Right kidney (tissue), 1 donor: ENCODE measurements around the gene DCLRE1C.
"Not testable (repeated sequence)": the region's sequence is repeated elsewhere in the genome, so short reads cannot be mapped to it uniquely, and the experiment has no call there.

Experiments
- DNase-seq: peaks from one replicate; pipeline ENCODE4 v3.0.0-alpha.2; 2016

DCLRE1C gene

DNA sequence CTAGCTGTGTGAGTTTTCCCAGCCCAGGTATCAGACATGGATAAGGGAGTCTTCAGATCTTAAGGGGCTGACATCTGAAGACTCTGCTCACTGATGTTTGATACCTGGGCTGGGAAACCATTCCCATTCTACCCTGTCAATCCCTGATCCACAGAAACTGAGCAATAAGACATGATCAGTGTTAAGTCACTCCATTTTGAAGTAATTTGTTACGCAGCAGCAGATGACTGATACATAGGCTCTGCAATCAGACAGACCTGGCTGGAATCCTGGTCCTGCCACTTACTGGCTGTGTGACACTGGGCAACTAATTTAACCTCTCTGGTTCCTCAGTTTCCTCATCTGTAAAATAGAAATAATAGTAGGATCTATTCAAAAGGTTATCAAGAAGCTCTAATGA lies 6.6 kb downstream of the DCLRE1C start:
- DNase-seq = no peak

DNA sequence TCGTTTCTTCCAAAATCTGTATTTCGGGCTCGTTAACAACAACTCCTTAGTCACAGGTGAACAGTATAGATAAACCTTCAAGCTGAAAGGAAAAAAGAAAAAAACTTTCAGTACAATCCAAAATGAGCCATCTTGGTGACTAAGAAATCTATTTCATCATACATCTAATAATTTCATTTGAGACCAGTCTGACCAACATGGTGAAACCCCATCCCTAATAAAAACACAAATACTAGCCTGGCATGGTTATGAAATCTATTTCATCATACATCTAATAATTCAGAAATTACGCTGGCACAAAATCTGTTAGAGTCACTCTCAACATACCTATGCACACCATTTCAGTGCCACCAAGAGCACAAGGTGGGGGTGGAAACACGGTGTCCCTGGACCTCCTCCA lies 8.8 kb downstream of the DCLRE1C start:
- no peak for DNase-seq

DNA sequence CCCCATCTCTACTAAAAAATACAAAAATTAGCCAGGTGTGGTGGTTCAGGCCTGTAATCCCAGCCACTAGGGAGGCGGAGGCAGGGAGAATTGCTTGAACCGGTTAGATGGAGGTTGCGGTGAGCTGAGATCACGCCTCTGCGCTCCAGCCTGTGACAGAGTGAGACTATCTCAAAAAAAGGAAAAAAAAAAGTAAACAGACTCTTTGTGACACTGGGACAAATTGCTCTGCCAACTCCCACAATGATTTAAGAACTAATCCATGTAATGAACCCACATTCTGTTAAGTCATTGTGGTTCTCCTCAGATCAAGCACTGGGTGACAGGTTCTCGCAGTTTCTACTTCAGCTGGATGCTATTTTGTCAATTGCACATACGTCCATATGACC lies 11.0 kb downstream of the DCLRE1C start:
- DNase-seq = not testable (repeated sequence)

DNA sequence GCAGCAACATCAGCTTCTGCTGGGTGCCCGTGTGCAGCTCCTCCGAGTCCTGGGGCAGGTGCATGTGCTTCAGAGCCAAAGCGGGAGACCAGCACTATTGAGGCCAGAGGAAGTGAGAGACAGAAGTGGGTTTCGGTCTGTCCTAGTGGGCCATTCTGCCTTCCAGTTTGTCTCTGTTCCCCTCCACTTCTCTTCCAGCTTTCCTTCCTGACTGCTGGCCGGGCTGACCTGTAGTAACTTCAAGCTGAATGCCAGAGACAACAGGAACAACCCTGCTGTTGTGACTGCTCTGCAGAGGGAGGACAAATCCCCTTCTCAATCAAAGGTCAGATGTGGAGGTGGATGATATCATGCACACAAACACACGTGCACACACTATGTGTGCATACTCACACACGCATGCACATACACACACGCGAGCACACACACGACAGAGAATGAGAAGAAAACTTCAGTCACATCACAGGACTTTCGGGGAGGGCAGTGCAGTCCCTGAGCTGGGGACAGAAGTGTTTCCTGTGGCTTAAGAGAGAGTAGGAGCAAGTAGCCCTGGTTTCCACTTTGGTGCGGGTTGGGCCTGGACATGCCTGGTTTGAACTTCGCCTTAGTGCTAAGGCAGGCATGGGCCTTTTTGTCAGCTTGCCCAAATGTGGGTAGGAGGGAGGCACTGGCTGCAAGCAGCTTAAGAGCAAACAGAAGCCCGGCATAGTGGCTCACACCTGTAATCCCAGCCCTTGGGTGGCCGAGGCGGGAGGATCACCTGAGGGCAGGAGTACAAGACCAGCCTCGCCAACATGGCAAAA lies 11.5 kb downstream of the DCLRE1C start:
- DNase-seq = not testable (repeated sequence)

DNA sequence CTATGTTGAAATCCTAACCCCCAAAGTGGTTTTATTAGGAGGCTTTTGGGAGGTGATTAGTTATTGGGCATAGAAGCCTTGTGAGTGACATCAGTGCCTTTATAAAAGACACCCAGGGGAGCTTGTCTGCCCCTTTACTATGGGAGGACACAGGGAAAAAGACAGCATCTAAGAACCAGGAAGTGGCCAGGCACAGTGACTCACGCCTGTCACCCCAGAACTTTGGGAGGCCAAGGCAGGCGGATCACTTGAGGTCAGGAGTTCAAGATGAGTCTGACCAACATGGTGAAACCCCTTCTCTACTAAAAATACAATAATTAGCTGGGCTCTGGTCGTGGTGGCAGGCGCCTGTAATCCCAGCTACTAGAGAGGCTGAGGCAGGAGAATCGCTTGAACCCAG lies 14.9 kb downstream of the DCLRE1C start:
- not testable (repeated sequence) for DNase-seq

DNA sequence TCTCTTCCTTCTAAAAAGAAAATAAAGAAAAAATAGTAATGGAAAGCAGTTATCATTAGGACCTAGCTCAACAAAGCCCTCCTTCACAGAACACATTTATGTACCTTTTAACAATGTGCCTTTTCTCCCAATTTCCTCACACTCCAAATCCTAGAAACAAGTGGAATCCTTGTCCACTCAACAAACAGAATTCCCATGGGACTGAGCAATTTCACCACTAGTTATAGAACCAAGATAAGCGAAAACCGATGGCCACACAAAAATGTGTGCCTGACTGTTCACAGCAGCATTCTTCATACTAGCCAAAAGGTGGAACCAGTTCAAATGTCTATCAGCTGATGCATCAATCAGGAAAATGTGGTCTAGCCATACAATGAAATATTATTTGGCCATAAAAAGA lies 17.3 kb downstream of the DCLRE1C start:
- no peak for DNase-seq

DNA sequence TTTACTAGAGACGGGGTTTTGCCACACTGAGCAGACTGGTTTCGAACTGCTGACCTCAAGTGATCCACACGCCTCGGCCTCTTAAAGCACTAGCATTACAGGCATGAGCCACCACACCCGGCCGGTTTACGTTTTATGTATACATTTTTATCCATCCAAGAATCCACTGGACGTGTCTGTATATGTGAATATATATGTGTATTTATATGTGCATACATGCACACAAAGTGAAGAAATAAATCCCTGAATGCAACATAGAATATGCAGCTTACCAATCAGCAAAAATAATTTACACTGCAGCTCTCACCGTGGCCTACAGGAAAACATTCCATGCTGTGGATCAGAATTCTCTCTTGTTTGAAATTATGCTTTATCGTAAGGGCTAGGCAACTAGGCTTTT lies 23.3 kb downstream of the DCLRE1C start:
- DNase-seq = no peak

DNA sequence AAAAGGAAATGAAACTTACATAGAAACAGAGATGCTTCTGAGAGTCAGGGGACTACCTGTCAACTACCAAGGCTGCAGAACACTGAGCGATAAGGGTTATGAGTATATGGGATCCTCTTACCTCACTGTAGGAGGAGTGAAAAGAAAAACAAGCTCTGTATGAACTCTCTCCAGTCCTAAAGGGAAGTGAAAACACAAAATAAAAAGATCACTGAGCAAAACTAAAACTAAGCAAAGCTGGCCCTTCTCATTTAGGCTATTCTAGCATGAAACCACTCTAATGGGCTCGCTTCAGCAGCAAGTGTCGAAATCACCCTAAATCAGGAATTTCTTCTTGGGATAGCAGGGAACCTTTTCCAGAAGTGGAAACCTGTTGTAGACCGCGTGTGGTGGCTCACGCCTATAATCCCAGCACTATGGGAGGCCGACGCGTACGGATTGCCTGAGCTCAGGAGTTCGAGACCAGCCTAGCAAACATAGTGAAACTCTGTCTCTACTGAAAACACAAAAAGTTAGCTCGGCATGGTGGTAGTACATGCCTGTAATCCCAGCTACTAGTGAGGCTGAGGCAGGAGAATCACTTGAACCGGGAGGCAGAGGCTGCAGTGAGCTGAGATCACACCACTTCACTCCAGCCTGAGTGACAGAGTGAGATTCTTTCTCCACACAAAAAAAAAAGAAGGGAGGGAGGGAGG lies 27.0 kb downstream of the DCLRE1C start:
- DNase-seq = no peak

DNA sequence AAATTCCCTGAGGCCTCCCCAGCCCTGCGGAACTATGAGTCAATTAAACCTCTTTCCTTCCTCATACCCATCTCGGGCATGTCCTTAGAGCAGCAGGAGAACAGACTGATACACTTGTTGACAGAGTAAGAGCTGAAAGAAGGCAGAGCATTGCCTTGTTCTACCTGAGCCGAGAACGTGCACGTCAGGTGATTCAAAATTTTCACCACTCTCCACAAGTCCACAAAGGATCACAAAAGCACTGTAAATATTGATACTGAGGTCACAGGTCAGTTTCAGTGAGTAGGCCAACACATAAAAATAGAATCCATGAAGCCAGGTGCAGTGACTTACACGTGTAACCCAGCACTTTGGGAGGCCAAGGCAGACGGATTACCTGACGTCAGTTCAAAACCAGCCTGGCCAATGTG lies 27.8 kb downstream of the DCLRE1C start:
- DNase-seq = no peak

DNA sequence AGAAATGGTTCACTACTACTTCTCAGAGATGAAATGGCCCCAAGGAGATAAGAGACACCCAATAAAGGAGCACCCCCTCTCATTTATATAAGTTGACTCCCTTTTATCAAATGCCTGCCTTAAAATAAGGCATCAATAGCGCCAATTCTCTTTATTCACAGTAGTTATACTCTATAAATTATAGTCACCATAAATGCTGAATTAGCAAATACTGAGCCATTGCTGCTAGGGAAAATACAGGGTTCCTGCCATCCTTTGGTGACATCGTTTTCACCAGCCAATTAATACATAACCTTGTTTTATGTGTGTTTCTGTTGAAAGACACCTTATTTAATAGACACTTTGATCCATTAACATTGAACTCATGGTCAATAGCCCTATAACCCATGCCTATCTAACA lies 28.6 kb downstream of the DCLRE1C start:
- DNase-seq = no peak

DNA sequence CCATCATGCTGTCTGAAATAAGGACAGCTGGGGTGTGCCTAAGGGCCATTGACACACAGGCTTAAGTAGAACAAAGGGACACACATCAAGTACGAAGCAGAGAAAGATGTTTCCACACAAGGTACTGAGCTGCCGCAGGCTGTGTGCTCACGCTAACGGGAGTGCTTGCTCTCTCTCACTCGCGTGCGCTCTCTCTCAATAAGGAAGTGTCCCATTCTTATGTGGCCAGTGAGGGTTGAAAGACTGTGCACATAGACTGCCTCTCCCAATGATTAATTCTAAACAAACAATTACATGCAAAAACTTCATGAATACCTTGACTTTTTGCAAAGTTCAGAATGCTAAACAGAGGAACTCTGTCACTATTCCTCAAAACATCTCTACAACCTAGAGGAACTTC lies 29.9 kb downstream of the DCLRE1C start:
- no peak for DNase-seq

DNA sequence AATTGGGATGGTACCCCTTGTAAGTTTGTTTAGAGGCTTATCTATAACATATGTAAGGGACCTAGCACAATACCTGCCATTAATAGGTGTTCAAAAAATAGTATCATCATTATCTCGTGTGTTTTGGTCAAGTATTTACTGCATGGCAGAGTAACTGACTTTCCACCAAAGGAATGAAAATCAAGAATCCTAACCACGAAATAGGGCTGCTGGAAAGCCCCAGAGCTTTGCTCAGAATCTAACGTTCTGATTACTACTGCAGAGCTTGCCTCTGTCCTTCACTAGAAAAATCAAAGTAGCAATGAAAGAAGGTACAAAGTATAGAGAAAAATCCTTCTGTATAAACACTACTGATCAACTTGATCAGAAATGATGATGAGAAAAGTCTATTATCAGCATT lies 34.9 kb downstream of the DCLRE1C start:
- no peak for DNase-seq

DNA sequence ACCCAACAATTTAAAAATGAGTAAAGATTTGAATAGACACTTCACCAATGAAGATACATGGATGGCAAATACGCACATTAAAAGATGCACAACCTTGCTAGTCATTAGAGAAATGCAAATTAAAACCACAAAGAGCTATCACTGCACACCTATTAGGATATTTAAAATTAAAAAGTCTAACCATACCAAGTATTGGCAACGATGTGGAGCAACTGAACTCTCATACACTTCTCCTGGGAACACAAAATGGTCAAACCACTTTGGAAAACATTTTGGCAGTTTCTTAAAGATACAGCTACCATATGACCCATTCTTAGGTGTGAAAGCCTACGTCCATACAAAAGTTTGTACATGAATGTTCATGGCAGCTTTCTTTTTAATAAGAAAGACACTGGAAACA lies 36.1 kb downstream of the DCLRE1C start:
- no peak for DNase-seq

DNA sequence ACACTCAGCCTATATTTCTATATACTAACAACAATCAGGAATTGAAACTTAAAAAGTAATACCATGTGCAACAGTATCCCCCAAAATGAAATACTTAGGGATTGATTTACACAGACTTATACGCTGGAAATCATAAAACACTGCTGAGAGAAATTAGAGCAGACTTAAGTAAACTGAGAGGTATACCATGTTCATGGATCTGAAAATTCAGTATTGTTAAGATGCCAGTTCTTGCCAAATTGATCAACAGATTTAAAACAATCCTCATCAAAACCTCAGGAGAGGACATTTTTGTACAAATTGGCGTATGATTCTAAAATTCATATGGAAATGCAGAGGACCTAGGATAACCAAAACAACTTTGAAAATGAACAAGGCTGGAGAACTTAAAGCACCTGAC lies 37.3 kb downstream of the DCLRE1C start:
- no peak for DNase-seq

DNA sequence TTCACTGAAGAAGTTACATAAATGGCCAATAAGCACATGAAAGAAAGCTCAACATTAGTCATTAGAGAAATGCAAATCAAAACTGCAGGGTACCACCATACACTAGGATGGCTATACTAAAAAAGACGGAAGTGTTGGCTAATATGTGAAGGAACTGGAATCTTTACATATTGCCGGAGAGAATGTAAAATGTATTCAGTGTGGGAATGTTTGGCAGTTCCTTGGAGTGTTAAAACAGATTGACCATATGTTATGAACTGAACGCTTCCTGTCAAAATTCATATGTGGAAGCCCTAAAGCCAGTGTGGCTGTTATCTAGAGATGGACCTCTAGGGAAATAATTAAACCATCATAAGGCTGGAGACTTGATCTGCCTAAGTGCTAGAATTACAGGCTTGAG lies 42.1 kb downstream of the DCLRE1C start:
- DNase-seq = no peak

DNA sequence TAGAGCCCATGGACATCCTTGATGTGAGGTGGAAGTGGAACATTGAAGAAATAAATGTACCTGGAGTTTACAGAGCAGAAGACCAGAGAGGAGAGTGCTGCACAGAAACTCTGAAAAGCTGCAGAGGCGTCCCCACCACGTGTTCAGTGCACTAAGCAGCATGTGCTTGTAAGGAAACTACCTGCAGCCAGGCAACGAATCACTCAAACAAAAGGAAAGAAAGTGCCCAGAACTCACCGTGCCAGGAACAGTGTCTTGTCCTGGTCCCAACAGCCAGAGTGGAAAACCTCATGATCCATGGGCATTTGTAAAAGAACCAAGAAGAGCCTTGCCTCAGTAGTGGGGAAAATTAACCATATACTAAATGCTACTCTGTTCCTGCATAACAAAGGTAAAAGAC lies 42.9 kb downstream of the DCLRE1C start:
- DNase-seq = no peak

DNA sequence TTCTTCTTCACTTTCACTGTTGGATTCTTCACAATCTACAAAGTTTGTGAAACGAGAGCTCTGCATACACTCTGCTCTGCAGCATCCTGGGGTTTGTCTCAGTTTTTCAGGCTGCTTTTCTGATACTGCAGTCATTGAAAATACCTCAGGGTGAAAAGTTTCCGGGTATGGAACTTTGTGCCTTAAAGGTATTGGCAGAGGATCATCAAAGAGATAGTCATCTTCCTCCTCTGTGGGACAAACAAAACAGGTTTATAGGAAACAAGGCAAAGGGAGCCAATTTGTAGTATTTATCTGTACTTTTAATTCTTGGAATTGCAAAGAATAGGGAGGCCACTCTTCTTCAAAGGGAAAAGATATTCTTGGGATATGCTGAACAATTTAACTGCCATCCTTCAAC lies 44.8 kb downstream of the DCLRE1C start:
- DNase-seq = no peak

DNA sequence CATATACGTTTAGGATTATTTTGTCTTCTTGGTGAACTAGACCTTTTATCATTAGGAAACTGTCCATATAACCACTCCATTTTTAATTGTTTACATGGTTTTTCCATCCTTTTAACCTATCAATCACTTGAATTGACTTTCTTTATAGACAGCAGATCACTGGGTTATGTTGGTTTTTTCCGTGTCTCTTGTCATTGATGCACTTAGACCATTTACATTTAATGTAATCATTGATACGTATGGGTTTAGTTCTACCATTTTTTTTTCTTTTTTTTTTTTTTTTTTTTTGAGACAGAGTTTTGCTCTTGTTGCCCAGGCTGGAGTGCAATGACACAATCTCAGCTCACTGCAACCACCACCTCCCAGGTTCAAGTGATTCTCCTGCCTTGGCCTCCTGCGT lies 46.3 kb downstream of the DCLRE1C start:
- not testable (repeated sequence) for DNase-seq

DNA sequence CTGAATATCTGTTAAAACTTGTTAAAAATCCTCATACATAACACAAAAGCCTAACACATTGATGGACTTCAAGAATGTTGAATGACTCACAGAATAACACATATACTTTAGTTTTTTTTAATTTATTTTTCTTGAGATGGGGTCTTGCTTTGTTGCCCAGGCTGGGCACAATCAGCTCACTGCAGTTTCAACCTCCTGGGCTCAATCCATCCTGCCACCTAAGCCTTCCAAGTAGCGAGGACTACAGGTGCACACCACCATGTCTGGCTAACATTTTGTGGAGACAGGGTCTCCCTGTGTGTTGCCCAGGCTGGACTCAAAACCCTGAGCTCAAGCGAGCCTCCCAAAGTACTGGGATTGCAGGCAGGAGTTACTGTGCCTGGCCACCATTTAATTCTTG lies 47.1 kb downstream of the DCLRE1C start:
- no peak for DNase-seq

DNA sequence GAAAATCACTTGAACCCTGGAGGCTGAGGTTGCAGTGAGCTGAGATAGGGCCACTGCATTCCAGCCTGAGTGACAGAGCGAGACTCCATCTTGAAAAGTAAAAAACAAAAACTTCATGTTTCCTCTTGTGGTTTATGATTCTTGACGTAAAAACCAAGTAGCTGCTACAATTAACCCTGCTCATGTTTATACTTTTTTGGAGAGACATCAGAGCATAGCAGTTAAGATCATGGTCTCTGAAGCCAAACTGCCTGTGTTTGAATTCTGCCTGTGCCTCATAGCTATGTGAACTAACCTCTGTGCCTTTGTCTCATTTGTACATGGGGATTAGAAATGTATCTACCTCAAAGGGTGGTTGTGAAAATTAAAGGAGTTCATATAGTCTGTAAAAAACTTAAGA lies 48.0 kb downstream of the DCLRE1C start:
- DNase-seq = no peak

DNA sequence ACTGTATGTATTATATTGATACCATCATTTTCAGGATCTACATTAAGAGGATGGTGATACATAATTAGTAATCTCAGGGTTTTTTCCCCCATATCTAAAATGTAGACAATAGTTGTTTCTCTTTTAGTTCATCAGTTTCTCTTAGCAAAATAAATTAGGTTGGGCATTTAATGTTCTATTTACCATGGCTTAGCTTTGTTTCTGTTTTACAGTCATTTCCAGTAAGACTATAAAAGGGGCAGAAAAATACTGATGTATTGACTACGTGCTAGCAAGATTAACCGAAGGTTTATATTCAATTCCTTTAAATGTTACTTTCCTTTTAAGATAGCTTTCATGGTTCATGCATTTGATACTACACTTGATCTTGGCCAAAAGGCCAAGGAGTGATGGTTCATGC lies 49.0 kb downstream of the DCLRE1C start:
- DNase-seq = no peak

DNA sequence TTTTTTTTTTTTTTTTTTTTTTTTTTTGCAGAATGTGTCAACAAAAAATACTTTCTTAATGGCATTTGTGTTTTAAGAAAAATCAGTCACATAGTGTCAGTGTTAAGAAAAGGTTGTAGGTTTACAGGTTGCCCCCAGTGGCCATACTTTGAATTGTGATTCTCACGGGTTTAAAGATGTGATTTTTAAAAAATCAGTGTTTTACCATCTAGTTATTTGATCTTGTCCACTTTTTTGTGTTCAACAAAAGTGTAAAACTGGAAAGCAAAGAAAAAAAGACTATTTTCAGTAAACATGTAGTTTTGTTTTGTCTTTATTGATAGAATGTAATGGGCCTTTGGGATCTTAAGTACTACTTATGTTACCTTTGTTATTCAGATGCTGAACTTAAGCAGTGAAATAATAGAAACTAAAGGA lies 49.6 kb downstream of the DCLRE1C start:
- no peak for DNase-seq

DNA sequence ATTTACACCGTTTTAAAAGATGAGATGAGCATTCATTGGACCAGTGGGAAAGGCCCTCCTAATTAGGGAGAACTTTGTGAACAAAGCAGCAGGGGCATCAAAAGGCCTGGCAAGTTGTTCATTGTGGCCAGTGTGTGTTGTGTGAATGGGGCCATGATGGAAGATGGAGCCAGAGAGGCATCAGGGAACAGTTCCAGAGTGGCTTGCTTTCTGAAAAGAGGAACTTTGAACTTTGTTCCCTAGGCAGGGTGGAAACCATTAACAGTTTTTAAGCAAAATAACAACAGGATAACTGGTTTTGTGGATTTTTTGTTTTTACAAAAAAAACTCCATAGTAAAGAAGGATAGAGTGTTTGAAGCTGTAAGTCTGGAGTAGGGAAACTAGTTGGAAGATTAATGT lies 62.7 kb downstream of the DCLRE1C start:
- no peak for DNase-seq

DNA sequence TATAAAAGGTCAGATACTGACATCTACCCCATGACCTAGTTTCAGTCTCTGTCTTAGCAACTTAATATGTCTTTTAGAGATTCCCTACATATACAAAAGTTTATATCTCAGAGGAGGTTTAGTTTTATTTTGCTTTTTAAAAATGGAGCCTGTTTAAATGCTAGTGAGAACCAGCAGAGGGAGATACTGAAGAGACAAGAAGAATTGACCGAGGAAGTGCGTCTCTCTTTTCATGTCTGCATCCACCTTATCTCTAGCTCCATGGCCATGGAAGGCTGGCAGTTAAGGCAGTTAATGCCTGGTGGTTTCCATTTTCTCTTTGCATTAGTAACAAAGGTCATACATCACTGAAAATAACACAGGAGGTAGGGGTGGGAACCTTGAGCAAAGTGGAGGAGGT lies 64.6 kb downstream of the DCLRE1C start:
- no peak for DNase-seq
